H1 (cell line): ENCODE data around the gene DGKD. TPM values are rescaled to one million over a fixed set of nuclear protein-coding genes. Genes with fewer than 3 reads are reported as not detected.

Source experiments
- CTCF ChIA-PET: fragments of 300-600 bp; sonication (Branson Sonifier 250); formaldehyde crosslinking; loops from one replicate; lab custom pipeline; 2021; ENCODE audit not compliant: partially characterized antibody; lab: Charles Lee
- POLR2A ChIA-PET: fragments of 300-600 bp; sonication (Branson Sonifier 250); formaldehyde crosslinking; loops from one replicate; lab custom pipeline; 2021; ENCODE audit warnings: inconsistent platforms; ENCODE audit not compliant: partially characterized antibody; lab: Charles Lee
- DNase-seq, 2 experiments: peaks; one replicate each; pipeline versions ENCODE4 v3.0.0 to v3.0.0-alpha.2; 2010 to 2022; ENCODE audit warnings: low spot score in 2 of 2, low read depth in 1 of 2, mixed read lengths in 1 of 2
- FAIRE-seq: peaks from 2 replicates; lab custom pipeline; 2011; peaks lifted over from hg19 to GRCh38; lab: Jason Lieb, UNC
- H2AFZ ChIP-seq: 2 replicates; pipeline ENCODE4 v1.8.1; 2012; ENCODE audit warnings: low read length, inconsistent platforms
- H2AK5ac ChIP-seq: 2 replicates; pipeline ENCODE4 v1.6.1; 2013; ENCODE audit warnings: low read depth, low read length
- H2BK120ac ChIP-seq: replicated peaks from 2 replicates; pipeline ENCODE3; 2013; ENCODE audit warnings: low read depth, low read length, inconsistent platforms
- H2BK12ac ChIP-seq: 2 replicates; pipeline ENCODE4 v1.6.1; 2013; ENCODE audit warnings: low read depth, low read length
- H2BK15ac ChIP-seq: 2 replicates; pipeline ENCODE4 v1.6.1; 2013; ENCODE audit warnings: low read length
- H2BK20ac ChIP-seq: 2 replicates; pipeline ENCODE4 v1.6.1; 2013; ENCODE audit warnings: low read length
- H2BK5ac ChIP-seq: 2 replicates; pipeline ENCODE4 v1.6.1; 2013; ENCODE audit warnings: low read depth, low read length
- H3K14ac ChIP-seq: 2 replicates; pipeline ENCODE4 v1.6.1; 2013; ENCODE audit warnings: inconsistent platforms; ENCODE audit not compliant: insufficient read length
- H3K18ac ChIP-seq: 2 replicates; pipeline ENCODE4 v1.6.1; 2013; ENCODE audit warnings: low read length; ENCODE audit errors: extremely low read depth
- H3K23ac ChIP-seq: 2 replicates; pipeline ENCODE4 v1.6.1; 2013; ENCODE audit warnings: inconsistent platforms; ENCODE audit not compliant: insufficient read length
- H3K23me2 ChIP-seq: 2 replicates; pipeline ENCODE4 v1.6.1; 2013; ENCODE audit warnings: low read depth, low read length
- H3K27ac ChIP-seq: 2 replicates; pipeline ENCODE4 v1.6.1; 2011; ENCODE audit warnings: low read depth, low read length, inconsistent platforms
- H3K27me3 ChIP-seq, 4 experiments: replicated peaks in 1 of 4; 1 replicate in 1 of 4; 2 replicates in 3 of 4; pipeline versions ENCODE4 v1.6.1 to v1.8.1; 2011 to 2013; ENCODE audit warnings: low read length in 3 of 4, mild to moderate bottlenecking in 3 of 4, inconsistent platforms in 2 of 4, mixed read lengths in 2 of 4, moderate library complexity in 1 of 4; ENCODE audit not compliant: control insufficient read depth in 3 of 4, insufficient read depth in 3 of 4; ENCODE audit errors: extremely low read depth in 1 of 4
- H3K36me3 ChIP-seq, 4 experiments: 2 replicates each; pipeline versions ENCODE4 v1.6.1 to v1.8.1; 2011 to 2013; ENCODE audit warnings: mild to moderate bottlenecking in 4 of 4, low read length in 3 of 4, moderate library complexity in 2 of 4, control low read depth in 1 of 4, inconsistent platforms in 1 of 4; ENCODE audit not compliant: insufficient read depth in 4 of 4, control insufficient read depth in 2 of 4
- H3K4ac ChIP-seq: replicated peaks from 2 replicates; pipeline ENCODE3; 2013; ENCODE audit warnings: low read length, low read depth, mixed read lengths, inconsistent platforms; ENCODE audit not compliant: insufficient read length
- H3K4me1 ChIP-seq, 4 experiments: replicated peaks in 1 of 4; 1 replicate in 1 of 4; 2 replicates in 3 of 4; pipeline versions ENCODE4 v1.6.1 to v1.8.1; 2011 to 2013; ENCODE audit warnings: low read length in 3 of 4, inconsistent platforms in 2 of 4, mixed read lengths in 1 of 4; ENCODE audit not compliant: insufficient read depth in 4 of 4, control insufficient read depth in 3 of 4
- H3K4me2 ChIP-seq, 2 experiments: 2 replicates each; pipeline versions ENCODE4 v1.6.1 to v1.8.1; 2011 to 2013; ENCODE audit warnings: low read depth in 2 of 2, low read length in 2 of 2, control low read depth in 1 of 2, inconsistent platforms in 1 of 2, mild to moderate bottlenecking in 1 of 2; ENCODE audit not compliant: insufficient read depth in 1 of 2
- H3K4me3 ChIP-seq, 4 experiments: fragments of 200-600, 300-600 bp in 1 of 4; sonication (generic), shearing (Covaris generic), sonication (Bioruptor Twin) in 1 of 4; 2 replicates each; pipeline versions ENCODE4 v1.5.1 to v1.8.1; 2011 to 2016; ENCODE audit warnings: low read length in 4 of 4, low read depth in 3 of 4, control low read depth in 2 of 4, inconsistent platforms in 2 of 4, mild to moderate bottlenecking in 2 of 4, mixed read lengths in 1 of 4, moderate library complexity in 1 of 4; ENCODE audit not compliant: insufficient read depth in 2 of 4; ENCODE audit errors: extremely low read depth in 1 of 4
- H3K56ac ChIP-seq: replicated peaks from 2 replicates; pipeline ENCODE3; 2013; ENCODE audit warnings: low read depth, mild to moderate bottlenecking, mixed read lengths, low read length, inconsistent platforms; ENCODE audit not compliant: insufficient read length
- H3K79me1 ChIP-seq: 2 replicates; pipeline ENCODE4 v1.6.1; 2013; ENCODE audit warnings: low read depth, low read length, control low read depth
- H3K79me2 ChIP-seq, 2 experiments: 2 replicates each; pipeline versions ENCODE4 v1.6.1 to v1.8.1; 2012 to 2013; ENCODE audit warnings: low read length in 2 of 2, mild to moderate bottlenecking in 2 of 2, inconsistent platforms in 1 of 2; ENCODE audit not compliant: insufficient read depth in 2 of 2, control insufficient read depth in 1 of 2
- H3K9ac ChIP-seq, 4 experiments: replicated peaks in 1 of 4; 1 replicate in 1 of 4; 2 replicates in 3 of 4; pipeline versions ENCODE4 v1.6.1 to v1.8.1; 2011 to 2013; ENCODE audit warnings: low read depth in 3 of 4, low read length in 3 of 4, control low read depth in 2 of 4, mild to moderate bottlenecking in 2 of 4, moderate library complexity in 2 of 4, inconsistent platforms in 1 of 4; ENCODE audit errors: extremely low read depth in 1 of 4
- H3K9me3 ChIP-seq, 2 experiments: 2 replicates each; pipeline versions ENCODE4 v1.6.1 to v1.8.1; 2012 to 2013; ENCODE audit warnings: mild to moderate bottlenecking in 2 of 2, moderate library complexity in 2 of 2, control low read depth in 1 of 2, inconsistent platforms in 1 of 2, low read depth in 1 of 2, low read length in 1 of 2, mixed read lengths in 1 of 2; ENCODE audit not compliant: insufficient read depth in 2 of 2
- H4K20me1 ChIP-seq, 2 experiments: replicated peaks in 1 of 2; 2 replicates each; pipeline versions ENCODE3 to v1.8.1; 2011 to 2013; ENCODE audit warnings: inconsistent platforms in 2 of 2, low read length in 2 of 2, mild to moderate bottlenecking in 1 of 2; ENCODE audit not compliant: insufficient read depth in 2 of 2, control insufficient read depth in 1 of 2
- H4K5ac ChIP-seq: 2 replicates; pipeline ENCODE4 v1.6.1; 2013; ENCODE audit warnings: low read length, low read depth, mixed read lengths, inconsistent platforms; ENCODE audit not compliant: insufficient read length
- H4K8ac ChIP-seq: 2 replicates; pipeline ENCODE4 v1.8.0; 2013; ENCODE audit warnings: mild to moderate bottlenecking, moderate library complexity, low read length, inconsistent platforms; ENCODE audit not compliant: insufficient read depth; ENCODE audit errors: extremely low read depth
- H4K91ac ChIP-seq: replicated peaks from 2 replicates; pipeline ENCODE3; 2013; ENCODE audit warnings: low read length, mixed read lengths, inconsistent platforms; ENCODE audit not compliant: insufficient read length
- KDM1A ChIP-seq: fragments of 200-600, 300-600 bp; sonication (generic); IDR thresholded peaks from 2 replicates; pipeline ENCODE4 v1.7.1; 2016; ENCODE audit warnings: mild to moderate bottlenecking, low read length, borderline replicate concordance
- SUZ12 ChIP-seq: fragments of 200-600 bp; sonication (generic); IDR thresholded peaks from 2 replicates; pipeline ENCODE4 v1.6.1; 2012; ENCODE audit warnings: mild to moderate bottlenecking, inconsistent platforms, low read length, moderate library complexity, mixed read lengths
- WGBS, 2 experiments: shearing (Covaris generic) in 1 of 2; methylation state at CpG; one replicate each; pipeline versions ENCODE4 v1.1.6 to v1.1.7; 2013 to 2015; ENCODE audit warnings: low lambda C conversion rate in 2 of 2, mixed read lengths in 2 of 2, inconsistent platforms in 1 of 2, low coverage in 1 of 2, missing lambda C conversion rate in 1 of 2; ENCODE audit not compliant: insufficient replicate concordance in 2 of 2, insufficient coverage in 1 of 2, insufficient read length in 1 of 2; ENCODE audit errors: extremely low coverage in 1 of 2, missing lambda C conversion rate in 1 of 2; 5-methylcytosine and 5-hydroxymethylcytosine counted together
- polyA plus RNA-seq, 7 experiments: library from polyadenylated mRNA; depleted of rRNA in 3 of 7; stranded (reverse) in 5 of 7; unstranded in 2 of 7; fragments of >200 nt in 5 of 7; fragments of 200-250 nt in 2 of 7; gene quantifications; 1 replicate in 5 of 7; 2 replicates in 1 of 7; 4 replicates in 1 of 7; pipeline versions ENCODE4 v1.2.1 to v1.2.3, GENCODE V29; 2011 to 2013; ENCODE audit warnings: missing spikeins in 2 of 7, mixed read lengths in 2 of 7
- total RNA-seq: library from RNA; stranded (reverse); fragmentation: NEBNext Ultra II Directional; extraction: Animal tissue kit (Norgen Biotek cat#: 25700); gene quantifications from 2 replicates; pipeline ENCODE4 v1.2.1, GENCODE V29; 2021

Gene DGKD
- total and polyA plus RNA-seq, 2 of the 8 experiments (the other 6 are each of a cell fraction or from before 2014, with no cell fraction given): 7.7 to 30.9 TPM

DNA sequence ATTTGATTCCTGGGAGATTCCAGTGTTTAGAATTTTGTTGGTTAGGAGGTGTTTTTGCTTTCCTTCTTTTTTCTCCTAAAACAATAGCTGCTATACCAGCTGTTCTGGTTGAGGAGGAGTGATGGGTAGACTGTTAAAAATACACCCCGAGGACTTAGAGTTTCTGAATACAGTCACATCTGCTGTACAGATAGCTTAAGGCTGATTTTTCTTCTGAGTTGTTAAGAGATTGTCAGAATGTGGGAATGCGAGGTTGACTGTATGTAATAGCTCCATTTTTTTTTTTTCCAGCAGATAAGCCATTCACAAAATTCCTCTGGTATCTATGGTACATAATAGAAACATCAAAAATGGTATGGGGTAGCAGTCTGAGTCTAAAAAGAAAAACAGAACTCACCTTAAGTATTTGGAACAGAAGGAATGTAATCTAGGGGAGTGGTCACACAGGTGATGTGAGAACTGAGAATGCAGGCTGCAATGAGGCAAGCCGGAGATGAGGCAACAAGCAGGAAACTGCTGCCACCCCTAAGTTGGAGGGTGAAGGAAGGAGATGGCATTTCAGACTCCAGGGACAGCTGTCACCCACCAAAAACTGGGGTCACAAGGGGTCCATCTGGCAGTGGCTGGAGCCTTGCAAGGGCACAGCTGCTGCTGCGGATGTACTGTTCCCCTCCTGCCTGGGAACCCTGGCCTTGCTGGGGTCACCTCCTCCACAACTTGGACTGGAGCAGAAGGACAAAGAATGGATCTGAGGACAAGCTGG is 2.4 kb downstream of the DGKD start:
- 86% methylated on average over 4 of the region's 4 CpGs; no CpG with 5 or more reads in 1 of the 2 experiments for WGBS, 2 experiments
- H3K4me2 ChIP-seq: no peak overlapping the region

More for the DNA sequence above, 2.4 kb downstream of the DGKD start:
- H3K4me3 ChIP-seq: no peak overlapping the region
- H3K9ac ChIP-seq: no peak overlapping the region
- ChIA-PET POLR2A (interaction anchor here (1.8 kb wide), 1 partner anchor 9 kb away, joined by 6 read pairs; no protein-coding TSS in a partner anchor), CTCF (interaction anchor here (0.6 to 2.9 kb wide), 5 partner anchors 20 to 92 kb away, joined by 3 to 11 read pairs (median 4); no protein-coding TSS in a partner anchor)
- no peak overlapping the region for H4K8ac ChIP-seq
- DNase-seq (no peak), FAIRE-seq (no peak)
- H3K79me2 ChIP-seq: peaks cover 0 to 35% of the 10 kb centered on the region in 2 experiments; a peak in 2 of 4 replicates
- no peak for TF ChIP-seq KDM1A
- no peak for TF ChIP-seq SUZ12
- H3K4ac ChIP-seq: no peak overlapping the region
- H2BK12ac ChIP-seq: no peak overlapping the region
- peaks cover 3% of the 10 kb centered on the region; the same call in 1 of the 2 replicates for H3K79me1 ChIP-seq
- no peak overlapping the region for H4K5ac ChIP-seq
- H2BK20ac ChIP-seq: no peak overlapping the region
- H3K23me2 ChIP-seq: peaks cover 11% of the 10 kb centered on the region
- H3K14ac ChIP-seq: no peak overlapping the region
- peaks cover 0 to 7% of the 10 kb centered on the region in 2 experiments; a peak in 1 of 4 replicates for H3K9me3 ChIP-seq
- H4K91ac ChIP-seq: no peak overlapping the region
- no peak overlapping the region for H2AFZ ChIP-seq
- H2BK120ac ChIP-seq: no peak overlapping the region
- peaks cover 0 to 28% (median 15%) of the 10 kb centered on the region in 4 experiments; a peak in 5 of 7 replicates for H3K27me3 ChIP-seq
- H3K27ac ChIP-seq: no peak overlapping the region
- no peak overlapping the region for H3K18ac ChIP-seq
- H3K23ac ChIP-seq: no peak overlapping the region
- H2BK15ac ChIP-seq: no peak overlapping the region
- peaks cover 0 to 5% (median 4%) of the 10 kb centered on the region in 4 experiments; a peak in 4 of 7 replicates for H3K4me1 ChIP-seq
- no peak overlapping the region for H2BK5ac ChIP-seq
- no peaks in the 10 kb centered on the region for H3K36me3 ChIP-seq
- no peak overlapping the region for H2AK5ac ChIP-seq
- peaks cover 8 to 15% of the 10 kb centered on the region in 2 experiments for H4K20me1 ChIP-seq
- H3K56ac ChIP-seq: no peak overlapping the region
